ENCODE data around the gene HRH3.

The HRH3 gene

DNA sequence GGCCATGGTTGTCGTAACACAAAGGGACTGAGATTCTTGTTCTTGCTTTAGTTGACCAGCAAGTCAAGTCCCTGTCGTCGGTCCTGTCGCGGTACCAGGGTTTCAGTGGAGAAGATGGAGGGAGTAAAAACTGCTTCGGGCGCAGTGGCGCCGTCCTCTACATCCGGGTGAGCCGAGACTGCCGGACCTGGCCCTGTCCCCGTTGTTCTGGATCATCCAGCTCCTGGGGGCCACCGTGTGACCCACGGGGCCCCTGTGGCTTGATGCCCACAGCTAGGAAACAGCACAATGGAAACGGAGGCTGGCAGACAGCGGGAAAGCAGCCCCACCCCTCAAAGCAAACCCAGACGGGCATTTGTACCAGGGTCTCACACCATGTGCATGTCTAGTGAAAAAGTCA lies 22.3 kb downstream of the HRH3 start:
- no peak for DNase-seq (ENCODE audit: low spot score)

DNA sequence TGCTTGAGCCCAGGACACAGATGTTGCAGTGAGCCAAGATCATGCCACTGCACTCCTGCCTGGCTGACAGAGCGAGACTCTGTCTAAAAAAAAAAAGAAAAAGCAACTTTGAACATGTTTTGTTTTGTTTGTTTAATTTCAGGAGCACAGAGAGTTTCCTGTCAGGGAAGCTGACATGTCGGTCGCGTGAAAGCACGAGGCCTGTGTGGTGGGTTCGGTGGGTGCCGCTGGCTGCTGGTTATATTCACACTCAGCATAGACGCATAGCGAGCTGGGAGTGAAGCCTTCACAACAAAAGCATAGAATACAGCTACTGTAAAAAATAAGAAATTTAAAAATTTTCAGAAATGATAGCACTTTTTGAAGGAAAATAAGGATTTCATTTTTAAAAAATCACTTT lies 22.8 kb downstream of the HRH3 start:
- no peak for DNase-seq (ENCODE audit: low spot score)

DNA sequence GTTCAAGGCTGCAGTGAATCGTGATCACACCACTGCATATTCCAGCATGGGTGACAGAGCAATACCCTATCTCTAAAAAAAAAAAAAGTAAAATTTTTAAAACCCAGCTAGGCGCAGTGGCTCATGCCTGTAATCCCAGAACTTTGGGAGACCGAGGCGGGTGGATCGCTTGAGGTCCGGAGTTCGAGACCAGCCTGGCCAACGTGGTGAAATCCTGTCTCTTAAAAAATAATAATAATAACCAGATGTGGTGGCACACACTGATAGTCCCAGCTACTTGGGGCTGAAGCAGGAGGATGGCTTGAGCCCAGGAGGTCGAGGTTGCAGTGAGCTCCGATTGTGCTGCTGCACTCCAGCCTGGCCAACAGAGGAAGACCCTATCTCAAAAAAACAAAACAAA lies 23.8 kb downstream of the HRH3 start:
- no peak for DNase-seq (ENCODE audit: low spot score)

DNA sequence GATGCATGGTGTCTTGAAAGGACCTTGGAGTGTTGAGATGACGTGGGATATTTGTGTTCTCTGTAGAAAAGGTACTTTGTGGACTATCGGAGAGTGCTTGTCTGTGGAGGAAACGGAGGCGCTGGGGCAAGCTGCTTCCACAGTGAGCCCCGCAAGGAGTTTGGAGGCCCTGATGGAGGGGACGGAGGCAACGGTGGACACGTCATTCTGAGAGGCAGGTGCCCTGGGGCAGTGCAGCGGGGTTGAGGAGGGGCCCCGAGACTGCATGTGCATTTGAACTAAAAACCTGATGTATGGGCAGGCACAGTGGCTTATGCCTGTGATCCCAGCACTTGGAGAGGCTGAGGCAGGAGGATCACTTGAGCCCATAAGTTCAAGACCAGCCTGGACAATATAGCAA lies 24.3 kb downstream of the HRH3 start:
- no peak for DNase-seq (ENCODE audit: low spot score)

DNA sequence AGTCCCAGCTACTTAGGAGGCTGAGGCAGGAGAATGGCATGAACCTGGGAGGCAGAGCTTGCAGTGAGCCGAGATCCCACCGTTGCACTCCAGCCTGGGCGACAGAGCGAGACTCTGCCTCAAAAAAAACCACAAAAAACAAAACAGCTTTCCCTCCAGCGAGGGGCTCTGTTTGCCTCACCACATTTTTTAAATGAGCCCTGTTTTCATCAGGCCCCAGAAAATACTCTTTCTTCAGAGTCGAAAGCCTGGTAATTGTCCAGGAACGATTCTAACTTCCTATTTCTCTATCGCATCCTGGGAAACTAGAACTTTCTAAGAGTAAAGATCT lies 25.0 kb downstream of the HRH3 start:
- DNase-seq (ENCODE audit: low spot score), result no peak

DNA sequence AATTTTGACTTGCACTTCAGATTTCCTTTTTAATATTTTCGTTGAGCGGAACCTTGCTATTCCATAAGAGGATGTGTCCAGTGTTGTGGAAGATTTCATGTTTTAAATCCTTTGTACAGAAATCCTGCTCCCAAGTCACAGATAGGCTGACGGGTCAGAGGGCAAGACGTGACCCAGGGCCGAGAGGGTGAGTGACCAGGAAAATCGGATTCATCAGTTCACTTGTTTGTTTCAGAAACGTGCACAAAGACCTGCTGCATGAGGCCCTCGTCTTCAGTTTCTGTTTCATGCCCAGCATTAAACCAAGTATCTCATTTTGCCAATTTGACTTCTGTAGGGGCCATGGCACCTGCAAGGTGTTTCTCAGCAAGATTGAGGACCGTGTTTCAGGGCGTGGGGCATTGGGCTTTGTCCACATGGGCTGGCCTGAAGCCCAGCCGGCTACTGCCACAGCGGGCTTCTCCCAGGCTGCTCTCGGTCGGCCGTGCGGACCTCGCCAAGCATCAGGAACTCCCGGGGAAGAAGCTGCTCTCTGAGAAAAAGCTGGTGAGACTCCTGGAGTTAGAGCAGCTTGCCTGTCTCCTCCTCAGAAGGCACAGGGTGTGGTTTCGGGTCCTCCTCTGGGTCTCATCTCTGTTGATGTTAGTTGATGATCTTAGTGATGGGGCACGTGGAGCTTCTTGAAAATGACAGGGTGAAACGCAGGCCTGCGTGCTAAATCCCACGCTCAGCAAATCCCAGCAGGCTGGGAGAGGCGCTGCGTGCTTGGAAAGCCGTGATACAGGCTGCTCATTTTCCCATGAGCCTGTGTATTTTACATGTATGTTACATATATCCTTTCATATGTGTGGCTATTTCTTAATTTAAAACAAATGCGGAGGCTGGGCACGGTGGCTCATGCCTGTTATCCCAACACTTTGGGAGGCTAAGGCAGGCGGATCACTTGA lies 26.7 kb downstream of the HRH3 start:
- no peak for DNase-seq (ENCODE audit: low spot score)

DNA sequence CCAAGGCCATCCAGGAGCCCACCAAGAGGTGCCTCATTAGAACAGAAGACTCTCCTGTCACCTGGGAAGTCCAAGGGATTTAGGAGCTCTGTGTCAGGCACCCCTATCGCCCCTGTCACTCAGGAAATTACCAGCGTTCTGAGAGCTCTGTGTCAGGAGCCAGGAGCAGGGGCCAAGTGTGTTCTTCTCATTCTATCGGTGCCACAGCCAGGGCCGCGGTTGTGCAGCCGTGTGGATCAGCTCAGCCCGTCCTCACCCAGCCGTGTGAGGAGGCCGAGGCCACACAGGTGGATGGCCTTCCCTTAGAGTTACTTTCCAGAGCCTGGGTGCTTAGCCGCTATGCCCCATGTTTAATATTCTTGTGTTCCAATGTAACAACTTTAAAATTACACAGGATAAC lies 27.4 kb downstream of the HRH3 start:
- no peak for DNase-seq (ENCODE audit: low spot score)

DNA sequence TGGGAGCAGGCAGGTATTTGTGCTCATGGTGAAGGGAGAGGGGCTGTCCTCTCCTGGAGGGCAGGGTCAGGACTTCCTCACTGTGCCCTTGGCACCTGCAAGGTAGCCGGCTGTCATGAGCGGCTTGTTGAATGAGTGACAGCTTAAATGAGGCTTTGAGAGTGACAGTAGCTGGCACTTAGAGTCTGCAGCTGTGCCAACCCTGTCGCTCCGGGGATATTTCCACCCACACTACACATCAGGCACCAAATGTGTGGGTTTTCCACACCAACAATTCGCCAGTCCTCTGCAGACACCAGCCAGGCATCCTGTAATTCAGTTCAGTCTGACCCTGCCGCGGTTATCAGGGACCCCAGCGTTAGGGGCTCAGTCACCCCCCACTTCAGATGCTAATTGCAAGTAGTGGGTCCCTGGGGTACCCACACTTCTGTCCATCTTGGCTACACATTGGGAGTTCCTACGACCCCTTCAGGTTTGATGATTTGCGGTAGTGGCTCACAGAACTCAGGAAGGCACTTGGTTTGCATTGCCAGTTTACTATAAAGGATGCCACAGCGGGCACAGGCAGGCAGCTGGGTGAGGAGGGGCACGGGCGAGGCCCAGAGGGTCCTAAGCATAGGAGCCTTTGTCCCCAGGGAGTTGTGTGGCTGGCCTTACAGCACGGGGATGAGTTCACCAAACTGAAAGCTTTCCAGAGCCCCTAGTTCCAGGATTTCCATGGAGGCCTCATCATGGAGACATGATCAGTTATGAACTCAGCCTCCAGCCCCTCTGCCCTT lies 28.1 kb downstream of the HRH3 start:
- DNase-seq (ENCODE audit: low spot score), result no peak

DNA sequence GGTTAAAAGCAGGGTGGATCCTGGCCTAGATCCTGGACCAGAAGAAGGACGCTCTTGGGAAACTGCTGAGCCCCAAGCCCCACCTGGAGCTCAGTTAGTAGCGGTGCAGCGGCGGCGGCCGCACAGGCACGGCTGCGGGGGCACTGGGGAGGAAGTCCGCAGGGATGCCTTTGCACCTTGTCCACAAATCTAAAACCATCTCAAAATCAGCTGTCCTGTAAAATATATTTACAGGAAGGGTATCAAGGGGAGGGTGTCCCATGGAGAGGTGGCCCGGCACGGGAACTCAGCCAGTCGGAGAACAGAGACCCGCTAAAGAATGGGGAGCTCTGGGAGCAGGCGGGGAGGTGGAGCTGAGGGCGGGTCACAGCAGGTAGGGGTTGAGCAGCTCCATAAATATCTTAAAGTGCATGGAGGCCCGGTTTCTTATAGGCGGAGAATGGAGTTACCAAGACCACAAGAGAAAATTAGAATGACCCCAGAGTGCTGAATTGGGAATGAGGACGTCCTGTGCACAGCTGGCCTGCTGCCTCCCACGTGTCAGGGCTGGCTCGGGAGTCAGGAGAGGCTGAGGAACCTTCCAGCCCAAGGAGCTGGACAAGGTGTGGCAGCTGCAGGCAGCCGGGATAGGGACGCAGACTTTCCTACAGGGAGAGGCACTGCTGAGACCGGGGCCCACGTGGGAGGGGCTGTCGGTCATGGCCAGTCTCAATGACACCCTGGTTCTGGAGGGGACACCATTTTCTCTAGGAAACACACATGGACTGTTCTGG lies 29.3 kb downstream of the HRH3 start:
- DNase-seq (ENCODE audit: low spot score), result no peak

DNA sequence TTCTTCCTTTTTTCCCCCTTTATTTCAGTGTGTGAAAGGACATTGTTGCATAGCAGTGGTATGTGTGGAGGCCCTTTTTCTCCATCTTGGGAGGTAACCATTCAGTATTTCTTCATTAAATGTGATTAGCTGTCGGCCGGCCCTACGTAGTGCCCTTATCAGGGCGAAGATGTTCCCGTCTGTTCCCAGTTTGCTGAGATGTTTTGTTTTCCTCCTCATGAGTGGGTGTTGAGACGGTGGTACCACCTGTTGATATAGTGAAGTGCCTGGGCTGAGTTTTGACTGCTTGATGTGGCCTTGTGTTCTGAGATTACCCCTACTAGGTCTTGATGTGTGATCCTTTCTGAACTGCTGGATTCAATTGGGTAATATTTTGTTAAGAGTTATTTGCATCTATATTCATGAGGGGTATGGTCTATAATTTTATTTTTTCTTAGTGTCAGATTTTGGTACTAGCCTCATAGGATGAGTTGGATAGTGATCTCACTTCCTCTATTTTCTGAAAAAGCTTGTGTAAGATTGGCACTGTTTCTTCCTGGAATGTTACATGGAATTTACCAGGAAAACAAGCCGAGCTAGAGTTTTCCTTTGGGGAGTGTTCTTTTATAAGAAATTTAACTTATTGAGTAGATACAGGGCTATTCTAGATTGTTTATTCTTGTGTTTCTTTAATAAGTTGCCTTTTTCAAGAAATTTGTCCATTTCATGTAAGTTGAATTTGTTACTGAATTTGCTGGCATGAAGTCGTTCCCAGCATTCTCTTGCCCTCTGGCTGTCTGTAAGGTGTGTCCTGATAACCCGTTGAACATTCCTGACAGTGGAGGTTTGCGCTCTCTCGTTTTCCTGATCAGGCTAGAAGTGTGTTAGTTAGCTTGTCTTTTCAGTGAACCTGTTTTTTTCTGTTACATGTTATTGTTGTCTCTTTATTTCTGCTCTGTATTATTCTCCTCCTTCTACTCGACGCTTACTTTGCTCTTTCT lies 32.9 kb downstream of the HRH3 start:
- DNase-seq (ENCODE audit: low spot score), result no peak

DNA sequence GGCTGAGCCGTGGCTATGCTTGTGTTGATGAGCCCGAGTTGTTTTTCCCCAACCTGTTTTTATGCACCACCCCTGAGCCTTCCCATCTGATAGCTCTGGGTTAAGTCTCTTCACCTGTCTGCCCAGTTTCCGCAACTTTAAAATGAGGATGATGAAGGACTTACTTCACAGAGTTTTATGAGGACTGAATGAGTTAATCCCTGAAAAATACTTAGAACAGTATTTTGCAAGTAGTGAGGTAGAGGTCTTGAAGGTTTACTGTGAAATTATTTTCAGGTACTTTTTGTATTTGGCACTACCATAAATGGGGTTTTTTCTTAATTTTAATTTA lies 34.0 kb downstream of the HRH3 start:
- DNase-seq (ENCODE audit: low spot score), result no peak

DNA sequence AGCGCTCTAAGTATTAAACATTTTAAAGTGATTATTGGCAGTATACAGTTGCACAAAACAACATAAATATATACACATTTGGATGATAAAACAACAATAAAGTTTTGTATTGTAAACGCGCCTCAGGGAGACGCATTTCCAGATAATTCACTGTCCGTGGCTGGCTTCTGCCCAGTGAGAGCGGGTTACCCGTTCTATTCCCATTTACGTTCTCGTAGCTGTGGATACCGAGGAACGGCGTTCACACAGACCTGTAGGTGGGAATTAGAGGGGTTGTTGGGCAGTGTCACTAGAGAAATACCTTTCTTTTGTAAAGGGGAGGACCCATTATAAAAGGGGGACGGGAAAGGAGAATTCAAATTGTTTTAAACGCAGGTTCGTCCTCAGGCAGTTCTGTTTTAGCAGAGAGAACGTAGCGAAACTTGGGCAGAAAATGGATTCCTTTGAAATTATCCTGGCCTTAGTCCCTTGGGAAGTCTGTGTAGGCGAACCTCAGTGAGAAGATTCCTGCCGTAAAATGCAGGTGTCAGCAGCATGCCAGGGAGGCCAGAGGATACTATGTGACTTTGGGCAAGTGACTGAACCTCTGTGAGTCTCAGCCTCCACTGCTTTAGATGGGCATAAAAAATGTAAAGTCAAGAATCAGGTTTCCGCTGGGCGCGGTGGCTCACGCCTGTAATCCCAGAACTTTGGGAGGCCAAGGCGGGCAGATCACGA lies 36.5 kb downstream of the HRH3 start:
- DNase-seq (ENCODE audit: low spot score), result peak; percentile 18

DNA sequence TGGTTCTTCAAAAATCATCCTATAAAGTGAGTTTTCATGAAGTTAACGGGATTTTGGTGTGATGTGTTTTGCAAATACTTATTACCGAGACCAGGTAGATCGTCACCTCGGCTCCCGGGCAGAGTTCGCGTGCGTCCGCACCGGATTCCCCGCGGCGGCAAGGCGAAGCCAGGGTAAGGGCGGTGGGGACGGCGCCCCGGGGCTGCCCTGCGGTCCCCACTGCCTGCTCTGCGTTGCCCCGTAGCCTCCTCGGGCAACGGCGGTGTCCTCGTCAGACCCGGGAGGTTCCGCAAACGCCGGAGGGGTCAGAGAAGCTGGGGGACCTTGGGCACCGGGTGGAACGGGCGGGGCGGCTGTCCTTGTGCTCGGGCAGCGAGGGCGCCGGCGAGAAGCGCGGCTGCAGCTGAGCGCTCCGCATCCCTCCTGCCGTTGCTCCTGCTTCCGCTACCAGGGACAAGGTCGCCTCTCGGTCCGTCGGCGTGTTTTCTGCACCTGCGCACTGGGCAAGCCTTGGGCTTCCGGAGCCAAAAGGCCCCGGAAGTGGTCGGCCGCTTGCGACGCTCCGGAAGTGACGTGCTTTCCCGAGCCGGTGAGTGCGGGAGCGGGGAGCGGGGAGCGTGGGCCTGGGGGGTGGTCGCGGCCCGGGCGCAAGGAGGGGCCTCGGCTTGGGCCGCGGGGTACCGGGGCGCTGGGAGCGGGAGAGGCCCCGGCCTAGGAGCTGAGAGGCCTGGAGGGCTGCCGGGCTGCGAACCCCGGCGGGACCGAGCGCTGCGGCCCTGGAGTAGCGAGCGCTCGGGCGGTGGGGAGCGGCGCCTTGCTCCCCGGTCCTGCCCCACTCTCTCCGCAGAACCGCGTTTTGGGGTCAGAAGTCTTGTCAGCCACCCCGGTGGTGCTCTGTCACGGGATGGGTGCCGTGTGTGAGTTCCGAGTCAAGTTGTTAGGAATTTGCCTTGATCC lies 37.3 kb downstream of the HRH3 start, which contains the start of gene MTG2:
Gene MTG2 (plus strand): TSS at position 560 of the 957 bp plus-strand sequence. CDS start 10,393 bp downstream, outside the sequence.
- DNase-seq (ENCODE audit: low spot score), result peak; percentile 96

DNA sequence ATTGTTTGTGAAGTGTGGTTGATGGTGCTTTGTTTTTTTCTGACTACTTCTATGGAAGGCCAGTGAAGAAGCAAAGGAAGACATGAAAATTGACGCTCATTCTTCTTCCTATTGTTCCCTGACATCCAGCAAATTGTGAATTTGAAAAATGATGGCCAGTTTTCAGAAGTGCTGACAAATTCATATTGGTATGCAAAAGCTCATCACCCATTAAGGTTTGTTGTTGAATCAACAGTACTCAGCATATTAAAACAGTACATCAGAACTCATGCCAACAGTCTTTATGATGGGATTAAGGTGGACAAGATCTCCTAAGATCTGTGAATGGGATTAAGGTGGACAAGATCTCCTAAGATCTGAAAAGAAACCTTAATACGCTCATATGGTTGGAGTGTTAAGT lies 38.3 kb downstream of the HRH3 start:
- DNase-seq (ENCODE audit: low spot score), result no peak

DNA sequence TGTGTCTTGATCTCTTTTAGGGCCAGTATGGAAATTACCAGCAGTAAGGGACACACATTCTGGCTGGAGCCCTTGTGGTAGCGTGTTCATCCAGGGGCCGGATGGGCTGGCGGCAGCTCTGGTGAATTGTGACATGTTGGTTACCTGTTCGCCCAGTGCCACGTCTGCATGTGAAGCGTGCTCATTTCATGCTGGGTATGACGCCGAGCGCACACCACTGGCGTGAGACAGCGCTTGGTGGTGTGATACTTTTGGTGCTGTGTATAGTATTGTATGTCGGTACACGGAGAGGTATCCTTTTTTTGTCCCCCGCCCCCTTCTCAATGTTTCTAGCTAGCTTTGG lies 40.9 kb downstream of the HRH3 start:
- DNase-seq (ENCODE audit: low spot score), result no peak

DNA sequence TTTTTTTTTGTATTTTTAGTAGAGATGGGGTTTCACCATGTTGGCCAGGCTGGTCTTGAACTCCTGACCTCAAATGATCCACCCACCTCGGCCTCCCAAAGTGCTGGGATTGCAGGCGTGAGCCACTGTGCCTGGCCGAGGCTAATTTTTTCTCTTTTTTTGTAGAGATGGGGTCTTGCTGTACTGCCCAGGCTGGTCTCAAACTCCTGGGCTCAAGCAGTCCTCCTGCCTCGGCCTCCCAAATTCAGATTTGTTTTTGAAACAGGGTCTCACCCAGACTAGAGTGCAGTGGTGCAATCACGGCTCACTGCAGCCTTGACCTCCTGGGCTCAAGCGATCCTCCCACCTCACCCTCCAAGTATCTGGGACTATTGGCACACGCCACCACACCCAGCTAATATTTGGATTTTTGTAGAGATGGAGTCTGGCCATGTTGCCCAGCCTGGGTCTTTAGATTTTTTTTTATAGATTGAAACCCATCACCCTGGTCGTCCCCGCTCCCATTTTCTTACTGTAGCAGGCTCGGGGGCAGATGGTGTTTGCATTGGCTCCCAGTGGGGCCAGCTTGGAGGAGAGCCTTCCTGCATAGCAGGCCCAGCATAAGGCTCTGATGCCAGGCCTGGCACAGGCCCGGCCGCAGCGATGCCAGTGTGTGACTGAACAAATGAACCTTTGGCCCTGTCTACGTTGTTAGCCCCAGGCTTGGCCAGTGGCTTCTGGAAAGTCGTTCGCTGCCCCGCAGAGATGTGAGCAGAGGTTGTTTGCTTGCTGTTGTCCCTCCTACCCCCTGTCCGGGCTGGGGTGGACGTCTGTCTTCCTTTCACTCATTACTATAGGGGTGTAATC lies 41.5 kb downstream of the HRH3 start:
- DNase-seq (ENCODE audit: low spot score), result no peak

DNA sequence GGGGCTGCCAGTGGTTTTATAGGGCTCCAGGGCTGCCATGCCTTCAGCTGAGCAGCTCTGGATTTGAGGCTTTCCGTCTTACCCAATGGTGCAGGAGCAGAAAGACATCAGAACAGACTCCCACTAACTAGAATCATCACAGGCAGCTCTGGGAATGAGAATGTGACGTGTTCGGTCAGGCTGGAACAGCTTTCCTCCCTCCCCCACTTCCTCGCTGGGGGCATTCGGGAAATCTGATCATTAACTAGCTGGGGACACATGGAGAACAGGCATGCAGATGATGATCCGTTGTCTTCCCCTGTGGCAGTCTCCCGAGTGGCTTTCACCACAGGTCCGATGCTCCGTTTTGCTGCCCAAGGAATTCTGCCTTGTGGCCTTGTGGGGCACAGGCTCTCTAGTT lies 42.8 kb downstream of the HRH3 start:
- no peak for DNase-seq (ENCODE audit: low spot score)

DNA sequence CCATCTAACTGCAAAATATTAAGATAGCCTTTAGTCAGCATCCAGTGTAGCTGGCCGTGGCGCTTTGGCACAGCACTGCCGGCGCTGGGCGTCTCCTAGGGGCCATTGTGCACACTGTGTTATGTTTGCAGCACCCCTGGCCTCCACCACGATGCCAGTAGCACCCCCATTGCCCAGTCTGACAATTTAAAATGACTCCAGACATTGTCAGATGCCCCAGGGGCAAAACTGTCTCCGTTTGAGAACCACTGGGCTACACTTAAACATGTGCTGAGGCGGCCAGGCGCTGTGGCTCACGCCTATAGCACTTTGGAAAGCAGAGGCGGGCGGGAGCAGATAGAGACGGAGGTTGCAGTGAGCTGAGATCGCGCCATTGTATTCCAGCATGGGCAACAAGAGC lies 43.2 kb downstream of the HRH3 start:
- DNase-seq (ENCODE audit: low spot score), result no peak

DNA sequence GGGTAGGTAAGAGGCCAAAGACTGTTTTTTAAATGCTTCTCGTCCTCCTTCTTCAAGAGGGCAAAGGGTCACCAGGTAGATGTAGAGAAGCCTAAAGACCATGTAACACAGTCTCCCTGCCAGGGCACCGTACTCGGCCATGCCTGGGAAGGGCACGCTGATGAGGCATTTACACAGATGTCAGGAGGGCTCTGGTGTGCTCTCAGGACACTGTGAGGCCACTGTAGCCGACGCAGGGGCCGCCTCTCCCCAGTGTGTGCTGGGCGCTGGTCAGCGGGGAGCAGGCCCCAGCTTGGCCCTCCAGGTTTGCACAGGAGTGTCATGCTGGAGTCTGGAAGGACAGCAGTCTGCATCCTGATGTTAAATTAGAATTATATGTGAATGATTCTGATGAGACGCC lies 44.4 kb downstream of the HRH3 start:
- no peak for DNase-seq (ENCODE audit: low spot score)
